Chondrocyte (in vitro differentiated cells): ENCODE data around the gene PROM1. TPM values are rescaled to one million over a fixed set of nuclear protein-coding genes. Genes with fewer than 3 reads are reported as not detected.

Source experiments
- DNase-seq: peaks from one replicate; pipeline ENCODE4 v3.0.0; 2021; ENCODE audit warnings: mixed read lengths, low spot score
- H3K27ac Mint-ChIP-seq: one replicate; pipeline ENCODE4 v1.8.0; 2021; ENCODE audit warnings: mild to moderate bottlenecking, moderate library complexity, mixed read lengths; ENCODE audit not compliant: unreplicated experiment
- H3K27me3 Mint-ChIP-seq: 2 replicates; pipeline ENCODE4 v1.8.0; 2021; ENCODE audit warnings: low read depth, mixed read lengths
- H3K36me3 Mint-ChIP-seq: 2 replicates; pipeline ENCODE4 v1.8.0; 2021; ENCODE audit warnings: low read depth, mixed read lengths
- H3K4me1 Mint-ChIP-seq: 2 replicates; pipeline ENCODE4 v1.8.0; 2021; ENCODE audit warnings: low read depth, mild to moderate bottlenecking, mixed read lengths
- H3K4me3 Mint-ChIP-seq: one replicate; pipeline ENCODE4 v1.8.0; 2021; ENCODE audit warnings: mild to moderate bottlenecking, moderate library complexity, mixed read lengths; ENCODE audit not compliant: unreplicated experiment
- H3K9me3 Mint-ChIP-seq: 2 replicates; pipeline ENCODE4 v1.8.0; 2021; ENCODE audit warnings: low read depth, mixed read lengths
- CTCF ChIP-seq: fragments of 200-600 bp; sonication (generic); IDR thresholded peaks from 2 replicates; pipeline ENCODE4 v1.5.0; 2021; ENCODE audit warnings: antibody characterized with exemption, mild to moderate bottlenecking, moderate library complexity
- total RNA-seq: library from RNA; stranded (reverse); gene quantifications from 3 replicates; pipeline ENCODE4 v1.2.1, GENCODE V29; 2021

PROM1 gene
- total RNA-seq, 1 donor from 2014 or later: 0.10 TPM

- Mint-ChIP-seq H3K9me3 (no peaks in the 10 kb centered on the region), H3K4me3 (no peak overlapping the region), H3K27ac (no peak overlapping the region), H3K4me1 (peaks cover 5% of the 10 kb centered on the region), H3K36me3 (no peaks in the 10 kb centered on the region), H3K27me3 (peaks cover 2% of the 10 kb centered on the region)
- no peak for DNase-seq
- no peak for TF ChIP-seq CTCF
Observed at GRCh38 chr4:15995826-15996225, 88.0 kb downstream of the PROM1 start.

- no peak for DNase-seq
- Mint-ChIP-seq H3K4me1 (peaks cover 5% of the 10 kb centered on the region), H3K4me3 (no peak overlapping the region), H3K9me3 (no peaks in the 10 kb centered on the region), H3K27me3 (peaks cover 2% of the 10 kb centered on the region), H3K36me3 (no peaks in the 10 kb centered on the region), H3K27ac (no peak overlapping the region)
- TF ChIP-seq CTCF: no peak
Observed at GRCh38 chr4:15992167-15992485, 91.7 kb downstream of the PROM1 start.

- H3K27ac Mint-ChIP-seq: no peak overlapping the region
- H3K27me3 Mint-ChIP-seq: peaks cover 2% of the 10 kb centered on the region
- TF ChIP-seq CTCF: no peak
- no peak overlapping the region for H3K4me3 Mint-ChIP-seq
- no peak for DNase-seq
- H3K4me1 Mint-ChIP-seq: no peaks in the 10 kb centered on the region
- H3K9me3 Mint-ChIP-seq: no peaks in the 10 kb centered on the region
- H3K36me3 Mint-ChIP-seq: no peaks in the 10 kb centered on the region
Observed at GRCh38 chr4:15990570-15991285, 93.1 kb downstream of the PROM1 start.

GRCh38 chr4:15989424-15989823, 94.4 kb downstream of the PROM1 start:
- TF ChIP-seq CTCF: no peak
- DNase-seq: no peak
- Mint-ChIP-seq H3K9me3 (no peaks in the 10 kb centered on the region), H3K4me3 (no peak overlapping the region), H3K27me3 (peaks cover 2% of the 10 kb centered on the region), H3K4me1 (no peaks in the 10 kb centered on the region), H3K27ac (no peak overlapping the region), H3K36me3 (no peaks in the 10 kb centered on the region)

GRCh38 chr4:15988222-15988621, 95.6 kb downstream of the PROM1 start:
- H3K27ac Mint-ChIP-seq: no peak overlapping the region
- no peaks in the 10 kb centered on the region for H3K36me3 Mint-ChIP-seq
- H3K27me3 Mint-ChIP-seq: peaks cover 2% of the 10 kb centered on the region
- no peak for DNase-seq
- H3K9me3 Mint-ChIP-seq: no peaks in the 10 kb centered on the region
- H3K4me3 Mint-ChIP-seq: no peak overlapping the region
- H3K4me1 Mint-ChIP-seq: peaks cover 5% of the 10 kb centered on the region
- TF ChIP-seq CTCF: no peak
